Astrocyte of the cerebellum (primary cell): Measurements from ENCODE around the gene CDH4.

ENCODE experiments used
- DNase-seq: peaks from one replicate; pipeline ENCODE4 v3.0.0-alpha.2; 2011; ENCODE audit warnings: low read depth
- H3K4me3 ChIP-seq: 2 replicates; pipeline ENCODE4 v1.5.1; 2011; ENCODE audit warnings: mild to moderate bottlenecking, low read depth, low read length, moderate library complexity
- CTCF ChIP-seq: IDR thresholded peaks from 2 replicates; pipeline ENCODE4 v1.5.1; 2012; ENCODE audit warnings: low read length, low read depth, moderate library complexity, mild to moderate bottlenecking; ENCODE audit errors: missing control alignments
- in situ Hi-C: cut with HindIII; loops from 2 replicates; pipeline ENCODE4 v1.10.0; 2017; ENCODE audit warnings: low sequenced_read_pairs

The CDH4 gene

GRCh38 chr20:61799394-61799923 is 547.4 kb downstream of the CDH4 start:
- TF ChIP-seq CTCF: no peak
- DNase-seq: no peak
- no peak overlapping the region for H3K4me3 ChIP-seq
- in situ Hi-C loops: no loop called here

GRCh38 chr20:61799928-61800327 is 547.9 kb downstream of the CDH4 start:
- no peak for TF ChIP-seq CTCF
- H3K4me3 ChIP-seq: no peak overlapping the region
- no peak for DNase-seq
- in situ Hi-C loops: no loop called here

- no peak for DNase-seq
- in situ Hi-C loops: no loop called here
- no peak for TF ChIP-seq CTCF
- no peak overlapping the region for H3K4me3 ChIP-seq
These were observed 548.5 kb downstream of the CDH4 start for GRCh38 chr20:61800359-61801064.

GRCh38 chr20:61801065-61801360 is 549.0 kb downstream of the CDH4 start:
- TF ChIP-seq CTCF: no peak
- H3K4me3 ChIP-seq: no peak overlapping the region
- in situ Hi-C loops: no loop called here
- no peak for DNase-seq

- in situ Hi-C loops: no loop called here
- no peak for TF ChIP-seq CTCF
- DNase-seq: no peak
- no peak overlapping the region for H3K4me3 ChIP-seq
These were observed 549.4 kb downstream of the CDH4 start for GRCh38 chr20:61801428-61801827.

- DNase-seq: no peak
- no peak overlapping the region for H3K4me3 ChIP-seq
- in situ Hi-C loops: no loop called here
- no peak for TF ChIP-seq CTCF
These were observed 549.9 kb downstream of the CDH4 start for GRCh38 chr20:61801857-61802442.
